IMR-90 (cell line): ENCODE data around the gene LHPP. TPM values are rescaled to one million over a fixed set of nuclear protein-coding genes. Genes with fewer than 3 reads are reported as not detected.

Experiments used
- ATAC-seq: fragments of 200-7000 bp; cut with Tn5 transposase; 2 replicates; pipeline ENCODE4 v1.9.1; 2020; ENCODE audit warnings: low read depth, mild to moderate bottlenecking, moderate library complexity
- BruUV-seq: library from RNA; stranded (reverse); fragments of 400-500 nt; replicated peaks from 2 replicates; lab custom pipeline; 2021; lab: Mats Ljungman, UMichigan
- CTCF ChIA-PET: fragments of 300-600 bp; formaldehyde crosslinking; extraction: SDS; loops from one replicate; lab custom pipeline; 2021; ENCODE audit warnings: antibody characterized with exemption; lab: Yijun Ruan, JAX
- POLR2A ChIA-PET: fragments of 300-600 bp; sonication (Branson Sonifier 250); formaldehyde crosslinking; loops from one replicate; lab custom pipeline; 2022; ENCODE audit warnings: antibody characterized with exemption; ENCODE audit not compliant: unreplicated experiment; lab: Charles Lee
- DNase-seq: peaks from one replicate; pipeline ENCODE4 v3.0.0; 2013
- H2AFZ ChIP-seq: replicated peaks from 2 replicates; pipeline ENCODE3; 2013; ENCODE audit warnings: low read length, mild to moderate bottlenecking; ENCODE audit not compliant: poor library complexity
- H2AK5ac ChIP-seq: 2 replicates; pipeline ENCODE4 v1.6.1; 2013; ENCODE audit warnings: low read depth, low read length, inconsistent platforms
- H2AK9ac ChIP-seq: replicated peaks from 2 replicates; pipeline ENCODE3; 2013; ENCODE audit warnings: mild to moderate bottlenecking, low read depth, low read length, moderate library complexity; ENCODE audit not compliant: poor library complexity
- H2BK120ac ChIP-seq: 2 replicates; pipeline ENCODE4 v1.6.1; 2013; ENCODE audit warnings: low read depth, low read length, inconsistent platforms
- H2BK15ac ChIP-seq: 3 replicates; pipeline ENCODE4 v1.6.1; 2013; ENCODE audit warnings: low read depth, low read length, inconsistent platforms
- H2BK20ac ChIP-seq: 2 replicates; pipeline ENCODE4 v1.6.1; 2013; ENCODE audit warnings: low read depth, mild to moderate bottlenecking, inconsistent platforms, low read length, moderate library complexity
- H2BK5ac ChIP-seq: 2 replicates; pipeline ENCODE4 v1.6.1; 2013; ENCODE audit warnings: mild to moderate bottlenecking, low read depth, low read length, inconsistent platforms; ENCODE audit not compliant: poor library complexity, severe bottlenecking
- H3K14ac ChIP-seq: replicated peaks from 2 replicates; pipeline ENCODE4 v1.6.1; 2013; ENCODE audit warnings: low read depth, low read length, inconsistent platforms
- H3K18ac ChIP-seq: 2 replicates; pipeline ENCODE4 v1.6.1; 2013; ENCODE audit warnings: low read depth, low read length, control low read depth
- H3K23ac ChIP-seq: 2 replicates; pipeline ENCODE4 v1.6.1; 2013; ENCODE audit warnings: low read depth, low read length, inconsistent platforms
- H3K27ac ChIP-seq: 2 replicates; pipeline ENCODE4 v1.5.1; 2013; ENCODE audit warnings: mild to moderate bottlenecking, control low read depth, low read length; ENCODE audit not compliant: insufficient read depth
- H3K27me3 ChIP-seq: 2 replicates; pipeline ENCODE4 v1.6.1; 2013; ENCODE audit warnings: low read length; ENCODE audit not compliant: control insufficient read depth, insufficient read depth
- H3K36me3 ChIP-seq: 2 replicates; pipeline ENCODE4 v1.6.1; 2013; ENCODE audit warnings: low read length, mixed read lengths; ENCODE audit not compliant: control insufficient read depth, insufficient read depth
- H3K4ac ChIP-seq: 2 replicates; pipeline ENCODE4 v1.6.1; 2013; ENCODE audit warnings: low read depth, low read length, inconsistent platforms
- H3K4me1 ChIP-seq: 2 replicates; pipeline ENCODE4 v1.6.1; 2013; ENCODE audit warnings: low read length, mixed read lengths; ENCODE audit not compliant: control insufficient read depth, insufficient read depth
- H3K4me2 ChIP-seq: 2 replicates; pipeline ENCODE4 v1.6.1; 2013; ENCODE audit warnings: low read depth, mild to moderate bottlenecking, control low read depth, low read length, moderate library complexity
- H3K4me3 ChIP-seq: 2 replicates; pipeline ENCODE4 v1.5.1; 2013; ENCODE audit warnings: low read depth, mild to moderate bottlenecking, control low read depth, low read length, moderate library complexity; ENCODE audit not compliant: insufficient read depth
- H3K56ac ChIP-seq: 2 replicates; pipeline ENCODE4 v1.6.1; 2013; ENCODE audit warnings: low read length, inconsistent platforms; ENCODE audit not compliant: insufficient read depth; ENCODE audit errors: extremely low read depth
- H3K79me1 ChIP-seq, 2 experiments: 2 replicates each; pipeline ENCODE4 v1.6.1; 2013; ENCODE audit warnings: low read length in 2 of 2, inconsistent platforms in 1 of 2, low read depth in 1 of 2
- H3K9ac ChIP-seq: 2 replicates; pipeline ENCODE4 v1.6.1; 2013; ENCODE audit warnings: low read depth, low read length, control low read depth
- H3K9me1 ChIP-seq: 2 replicates; pipeline ENCODE4 v1.6.1; 2013; ENCODE audit warnings: low read length, inconsistent platforms; ENCODE audit not compliant: insufficient read depth
- H3K9me3 ChIP-seq: 2 replicates; pipeline ENCODE4 v1.6.1; 2013; ENCODE audit warnings: low read length; ENCODE audit not compliant: control insufficient read depth, insufficient read depth
- H4K20me1 ChIP-seq: 2 replicates; pipeline ENCODE4 v1.6.1; 2013; ENCODE audit warnings: low read length, inconsistent platforms; ENCODE audit not compliant: insufficient read depth
- H4K5ac ChIP-seq: 2 replicates; pipeline ENCODE4 v1.6.1; 2013; ENCODE audit warnings: mild to moderate bottlenecking, low read depth, low read length, control low read depth
- H4K8ac ChIP-seq, 2 experiments: 2 replicates each; pipeline ENCODE4 v1.6.1; 2013; ENCODE audit warnings: low read depth in 2 of 2, low read length in 2 of 2, control low read depth in 1 of 2, inconsistent platforms in 1 of 2
- H4K91ac ChIP-seq: 2 replicates; pipeline ENCODE4 v1.6.1; 2013; ENCODE audit warnings: low read depth, low read length, inconsistent platforms; ENCODE audit not compliant: insufficient read depth
- BHLHE40 ChIP-seq: fragments of 150-350 bp; IDR thresholded peaks from 2 replicates; pipeline ENCODE4 v1.6.1; 2016; ENCODE audit warnings: mild to moderate bottlenecking, low read depth, low read length
- CEBPB ChIP-seq: IDR thresholded peaks from 2 replicates; pipeline ENCODE4 v1.6.1; 2012; ENCODE audit warnings: low read depth, low read length, improper control_type of control experiment
- FOS ChIP-seq: fragments of 150-350 bp; IDR thresholded peaks from 2 replicates; pipeline ENCODE4 v1.6.1; 2016; ENCODE audit warnings: low read depth, low read length
- MAFK ChIP-seq: IDR thresholded peaks from 2 replicates; pipeline ENCODE4 v1.6.1; 2012; ENCODE audit warnings: low read depth, low read length, improper control_type of control experiment
- MAZ ChIP-seq: IDR thresholded peaks from 2 replicates; pipeline ENCODE4 v1.6.1; 2012; ENCODE audit warnings: low read depth, mild to moderate bottlenecking, low read length, improper control_type of control experiment, moderate library complexity, borderline replicate concordance
- MXI1 ChIP-seq: IDR thresholded peaks from 2 replicates; pipeline ENCODE4 v1.6.1; 2012; ENCODE audit warnings: low read depth, mild to moderate bottlenecking, low read length, moderate library complexity, borderline replicate concordance
- NFE2L2 ChIP-seq: fragments of 150-350 bp; IDR thresholded peaks from 2 replicates; pipeline ENCODE4 v1.6.1; 2016; ENCODE audit warnings: low read depth, mild to moderate bottlenecking, low read length
- RCOR1 ChIP-seq: IDR thresholded peaks from 2 replicates; pipeline ENCODE4 v1.6.1; 2012; ENCODE audit warnings: mild to moderate bottlenecking, low read length, improper control_type of control experiment; ENCODE audit not compliant: insufficient replicate concordance
- WGBS, 2 experiments: methylation state at CpG; one replicate each; pipeline versions ENCODE4 v1.1.5 to v1.1.7; 2013; ENCODE audit warnings: missing lambda C conversion rate in 2 of 2; ENCODE audit not compliant: insufficient read length in 1 of 2; ENCODE audit errors: extremely low coverage in 2 of 2; 5-methylcytosine and 5-hydroxymethylcytosine counted together
- dilution Hi-C: fragments of 300-500 bp; cut with HindIII; formaldehyde crosslinking; loops from one replicate; pipeline ENCODE4 v1.14.3; 2018; ENCODE audit warnings: low sequenced_read_pairs; ENCODE audit not compliant: unreplicated experiment
- in situ Hi-C: fragments of 300-500 bp; cut with MboI; formaldehyde crosslinking; loops from 3 replicates; pipeline ENCODE4 v1.14.3; 2019; ENCODE audit warnings: low sequenced_read_pairs, inconsistent platforms, mixed read lengths
- intact Hi-C: fragments of 100-400 bp; cut with micrococcal nuclease; formaldehyde crosslinking; loops from 2 replicates; pipeline ENCODE4 v1.10.0; 2022
- polyA plus RNA-seq, 3 experiments: library from polyadenylated mRNA; depleted of rRNA; stranded (reverse); fragments of >200 nt; gene quantifications; 2 replicates each; pipeline ENCODE4 v1.2.3, GENCODE V29; 2012; ENCODE audit warnings: low replicate concordance in 1 of 3
- total RNA-seq: library from RNA; depleted of rRNA; stranded (reverse); fragments of >200 nt; gene quantifications from 2 replicates; pipeline ENCODE4 v1.2.3, GENCODE V29; 2012
- TF ChIP-seq, protein P1 (sequence below): fragments of 150-350 bp; IDR thresholded peaks from 2 replicates; pipeline ENCODE4 v1.6.1; 2017; ENCODE audit warnings: mild to moderate bottlenecking, antibody characterized with exemption, low read length, low read depth
- TF ChIP-seq, protein P2 (sequence below): fragments of 150-350 bp; IDR thresholded peaks from 2 replicates; pipeline ENCODE4 v1.6.1; 2016; ENCODE audit warnings: low read depth, mild to moderate bottlenecking, low read length, moderate library complexity, borderline replicate concordance

Gene LHPP
- total and polyA plus RNA-seq, 2 of the 4 experiments (the other 2 are of a cell fraction): 2.7 to 8.3 TPM

GRCh38 chr10:124447751-124448466 lies 13.7 kb upstream of the LHPP start:
- peaks cover 78% of the 10 kb centered on the region for H3K27me3 ChIP-seq
- H2BK20ac ChIP-seq: no peak overlapping the region
- no peak overlapping the region for H4K91ac ChIP-seq
- intact Hi-C loops: no loop called here
- H3K4ac ChIP-seq: no peak overlapping the region
- no peak overlapping the region for H3K9ac ChIP-seq
- no peaks in the 10 kb centered on the region for H3K36me3 ChIP-seq
- no peak overlapping the region for H3K56ac ChIP-seq
- no peak overlapping the region for H2BK5ac ChIP-seq
- no peak overlapping the region for H3K18ac ChIP-seq
- no TSS peak for BruUV-seq
- H4K8ac ChIP-seq: no peak overlapping the region
- TF ChIP-seq NFE2L2 (no peak), FOS (no peak), BHLHE40 (no peak), MXI1 (no peak), MAFK (no peak), CEBPB (no peak), RCOR1 (no peak), MAZ (no peak)
- TF ChIP-seq, protein P1, sequence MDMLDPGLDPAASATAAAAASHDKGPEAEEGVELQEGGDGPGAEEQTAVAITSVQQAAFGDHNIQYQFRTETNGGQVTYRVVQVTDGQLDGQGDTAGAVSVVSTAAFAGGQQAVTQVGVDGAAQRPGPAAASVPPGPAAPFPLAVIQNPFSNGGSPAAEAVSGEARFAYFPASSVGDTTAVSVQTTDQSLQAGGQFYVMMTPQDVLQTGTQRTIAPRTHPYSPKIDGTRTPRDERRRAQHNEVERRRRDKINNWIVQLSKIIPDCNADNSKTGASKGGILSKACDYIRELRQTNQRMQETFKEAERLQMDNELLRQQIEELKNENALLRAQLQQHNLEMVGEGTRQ: no peak
- TF ChIP-seq, protein P2, sequence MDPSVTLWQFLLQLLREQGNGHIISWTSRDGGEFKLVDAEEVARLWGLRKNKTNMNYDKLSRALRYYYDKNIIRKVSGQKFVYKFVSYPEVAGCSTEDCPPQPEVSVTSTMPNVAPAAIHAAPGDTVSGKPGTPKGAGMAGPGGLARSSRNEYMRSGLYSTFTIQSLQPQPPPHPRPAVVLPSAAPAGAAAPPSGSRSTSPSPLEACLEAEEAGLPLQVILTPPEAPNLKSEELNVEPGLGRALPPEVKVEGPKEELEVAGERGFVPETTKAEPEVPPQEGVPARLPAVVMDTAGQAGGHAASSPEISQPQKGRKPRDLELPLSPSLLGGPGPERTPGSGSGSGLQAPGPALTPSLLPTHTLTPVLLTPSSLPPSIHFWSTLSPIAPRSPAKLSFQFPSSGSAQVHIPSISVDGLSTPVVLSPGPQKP: no peak
- no peak overlapping the region for H4K5ac ChIP-seq
- H4K20me1 ChIP-seq: no peaks in the 10 kb centered on the region
- no peak overlapping the region for H2BK15ac ChIP-seq
- H2AK9ac ChIP-seq: no peak overlapping the region
- H2AFZ ChIP-seq: no peak overlapping the region
- ATAC-seq: no peak
- ChIA-PET CTCF (no interaction called here), POLR2A (no interaction called here)
- no peaks in the 10 kb centered on the region; the same call in 1 of the 2 replicates for H3K4me1 ChIP-seq
- no peak for DNase-seq
- no peak overlapping the region for H2BK120ac ChIP-seq
- H3K4me2 ChIP-seq: no peak overlapping the region; the same call in 1 of the 2 replicates
- no peak overlapping the region for H3K4me3 ChIP-seq
- no peak overlapping the region for H3K23ac ChIP-seq
- H3K79me1 ChIP-seq: no peaks in the 10 kb centered on the region
- dilution Hi-C loops: no loop called here
- H2AK5ac ChIP-seq: no peak overlapping the region
- H3K27ac ChIP-seq: no peak overlapping the region
- no peak overlapping the region for H3K14ac ChIP-seq
- 0% methylated on average over 9 of the region's 60 CpGs; no CpG with 5 or more reads in 1 of the 2 experiments for WGBS, 2 experiments
- in situ Hi-C loops: no loop called here
- no peaks in the 10 kb centered on the region for H3K9me1 ChIP-seq
- no peaks in the 10 kb centered on the region; the same call in 1 of the 2 replicates for H3K9me3 ChIP-seq
